SK-N-SH treated with all-trans-retinoic acid at 6 μM for 48 hours (cell line): ENCODE results near the gene RERG.
A peak's percentile ranks its signal among the peaks of the same experiment; 100 is the strongest.

Experiments used
- ATAC-seq: fragments of 200-7000 bp; cut with Tn5 transposase; 3 replicates; pipeline ENCODE4 v1.9.1; 2020; ENCODE audit warnings: mild to moderate bottlenecking, moderate library complexity
- ARNTL ChIP-seq: fragments of 450-650 bp; formaldehyde crosslinking; IDR thresholded peaks from 2 replicates; pipeline ENCODE4 v1.5.0; 2020; ENCODE audit warnings: low read depth, mild to moderate bottlenecking, moderate library complexity, borderline replicate concordance
- BACH2 ChIP-seq: fragments of 250-450 bp; sonication (Bioruptor Pico); IDR thresholded peaks from 2 replicates; pipeline ENCODE4 v1.9.0; 2021; ENCODE audit warnings: mild to moderate bottlenecking, borderline replicate concordance
- CSDC2 ChIP-seq: fragments of 250-450 bp; sonication (Bioruptor Pico); IDR thresholded peaks from 2 replicates; pipeline ENCODE4 v1.5.0; 2020; ENCODE audit warnings: mild to moderate bottlenecking, moderate library complexity
- ESRRG ChIP-seq: fragments of 250-450 bp; sonication (Bioruptor Pico); IDR thresholded peaks from 2 replicates; pipeline ENCODE4 v1.6.1; 2021; ENCODE audit warnings: mild to moderate bottlenecking
- GLIS3 ChIP-seq: fragments of 250-450 bp; sonication (Bioruptor Pico); IDR thresholded peaks from 2 replicates; pipeline ENCODE4 v1.5.0; 2020; ENCODE audit warnings: mild to moderate bottlenecking, moderate library complexity
- ISL1 ChIP-seq: fragments of 250-450 bp; sonication (Bioruptor Pico); IDR thresholded peaks from 2 replicates; pipeline ENCODE4 v2.1.2; 2022; ENCODE audit warnings: mild to moderate bottlenecking, moderate library complexity
- OSR1 ChIP-seq: fragments of 250-450 bp; sonication (Bioruptor Pico); IDR thresholded peaks from 2 replicates; pipeline ENCODE4 v1.8.0; 2022; ENCODE audit warnings: moderate library complexity, mild to moderate bottlenecking, inconsistent platforms
- PPARA ChIP-seq: fragments of 250-450 bp; sonication (Bioruptor Pico); IDR thresholded peaks from 2 replicates; pipeline ENCODE4 v1.5.0; 2020; ENCODE audit warnings: mild to moderate bottlenecking, borderline replicate concordance
- SNAI2 ChIP-seq: fragments of 250-450 bp; sonication (Bioruptor Pico); IDR thresholded peaks from 2 replicates; pipeline ENCODE4 v1.5.0; 2020; ENCODE audit warnings: mild to moderate bottlenecking, moderate library complexity
- TCF4 ChIP-seq: fragments of 250-450 bp; sonication (Bioruptor Pico); IDR thresholded peaks from 2 replicates; pipeline ENCODE4 v1.8.0; 2021; ENCODE audit warnings: mild to moderate bottlenecking, moderate library complexity, borderline replicate concordance
- TOX ChIP-seq: fragments of 250-450 bp; sonication (Bioruptor Pico); IDR thresholded peaks from 2 replicates; pipeline ENCODE4 v1.8.0; 2021; ENCODE audit warnings: mild to moderate bottlenecking, moderate library complexity, borderline replicate concordance
- ZC3H10 ChIP-seq: fragments of 250-450 bp; sonication (Bioruptor Pico); IDR thresholded peaks from 2 replicates; pipeline ENCODE4 v1.5.1; 2021; ENCODE audit warnings: mild to moderate bottlenecking, moderate library complexity
- ZFP3 ChIP-seq: fragments of 250-450 bp; sonication (Bioruptor Pico); IDR thresholded peaks from 2 replicates; pipeline ENCODE4 v1.5.0; 2020; ENCODE audit warnings: mild to moderate bottlenecking, moderate library complexity
- ZFP30 ChIP-seq: fragments of 450-650 bp; formaldehyde crosslinking; IDR thresholded peaks from 2 replicates; pipeline ENCODE4 v1.5.0; 2022; ENCODE audit warnings: mild to moderate bottlenecking, moderate library complexity
- ZNF565 ChIP-seq: fragments of 450-650 bp; formaldehyde crosslinking; conservative IDR thresholded peaks from 2 replicates; pipeline ENCODE4 v1.5.0; 2020; ENCODE audit warnings: low read depth, mild to moderate bottlenecking, moderate library complexity
- ZNF70 ChIP-seq: fragments of 450-650 bp; formaldehyde crosslinking; IDR thresholded peaks from 2 replicates; pipeline ENCODE4 v1.5.0; 2020; ENCODE audit warnings: mild to moderate bottlenecking, moderate library complexity
- ZNF8 ChIP-seq: fragments of 450-650 bp; formaldehyde crosslinking; IDR thresholded peaks from 2 replicates; pipeline ENCODE4 v1.5.0; 2020; ENCODE audit warnings: mild to moderate bottlenecking, moderate library complexity
- TF ChIP-seq, protein P1 (sequence below): fragments of 250-450 bp; sonication (Bioruptor Pico); IDR thresholded peaks from 2 replicates; pipeline ENCODE4 v1.8.0; 2021; ENCODE audit warnings: low read depth, mild to moderate bottlenecking, moderate library complexity, borderline replicate concordance
- TF ChIP-seq, protein P2 (sequence below): fragments of 250-450 bp; sonication (Bioruptor Pico); IDR thresholded peaks from 2 replicates; pipeline ENCODE4 v1.5.1; 2021; ENCODE audit warnings: mild to moderate bottlenecking, moderate library complexity
- TF ChIP-seq, protein P3 (sequence below): fragments of 250-450 bp; sonication (Bioruptor Pico); IDR thresholded peaks from 2 replicates; pipeline ENCODE4 v1.5.1; 2020; ENCODE audit warnings: low read depth, mild to moderate bottlenecking, moderate library complexity
- TF ChIP-seq, protein P4 (sequence below): fragments of 250-450 bp; sonication (Bioruptor Pico); IDR thresholded peaks from 2 replicates; pipeline ENCODE4 v1.5.0; 2020; ENCODE audit warnings: mild to moderate bottlenecking, moderate library complexity
- TF ChIP-seq, protein P5 (sequence below): fragments of 250-450 bp; sonication (Bioruptor Pico); IDR thresholded peaks from 2 replicates; pipeline ENCODE4 v1.8.0; 2020; ENCODE audit warnings: mild to moderate bottlenecking, moderate library complexity, borderline replicate concordance

RERG gene

DNA sequence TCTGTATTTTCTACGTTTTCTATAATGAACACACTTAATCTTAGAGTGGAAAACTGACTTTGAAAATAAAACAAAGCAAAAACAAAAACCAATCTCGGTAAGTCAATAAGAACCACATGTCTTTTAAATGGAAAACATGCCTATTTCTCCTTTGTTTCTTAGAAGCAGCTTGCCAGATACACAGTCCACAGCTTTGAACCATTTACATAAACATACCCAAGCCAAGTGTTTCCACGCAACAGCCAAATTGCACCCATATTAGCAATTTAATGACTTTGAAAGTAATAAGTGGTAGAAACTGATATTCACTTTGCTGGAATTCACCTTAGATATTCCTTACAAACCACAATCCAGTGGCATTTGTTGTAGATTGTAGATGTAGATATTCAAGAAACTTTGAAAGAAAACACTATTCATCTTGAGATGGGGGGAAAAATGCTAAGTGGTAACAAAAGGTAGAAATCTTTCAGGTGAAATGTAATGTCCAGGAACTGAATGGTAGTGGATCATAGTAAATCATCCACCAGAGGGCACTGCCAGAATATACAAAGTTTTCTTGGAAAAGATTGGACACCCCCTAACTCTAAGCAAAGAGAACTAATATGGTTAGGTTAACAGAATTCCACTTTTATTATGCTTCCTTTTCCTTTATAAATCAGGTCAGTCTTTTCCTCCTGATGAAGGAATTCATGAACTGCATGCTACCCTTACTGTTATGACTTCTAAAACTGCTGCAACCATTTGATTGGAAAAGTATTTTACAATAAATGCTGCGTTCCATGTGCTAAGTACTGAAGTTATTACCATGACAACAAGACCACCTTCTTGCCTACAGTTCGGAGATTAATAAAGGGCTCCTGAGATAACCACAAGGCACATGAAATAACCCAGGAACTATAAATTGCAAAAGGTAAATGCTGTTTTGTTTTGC, 69.8 kb downstream of the RERG start:
- TF ChIP-seq SNAI2 (CRISPR knock-in tag) (no peak), ARNTL (CRISPR knock-in tag) (no peak), OSR1 (CRISPR knock-in tag) (no peak), GLIS3 (CRISPR knock-in tag) (no peak), ZC3H10 (CRISPR knock-in tag) (no peak), ZNF565 (no peak), BACH2 (CRISPR knock-in tag) (no peak), ZNF8 (CRISPR knock-in tag) (no peak), TOX (CRISPR knock-in tag) (no peak), ISL1 (CRISPR knock-in tag) (no peak), ZNF70 (no peak)
- TF ChIP-seq, protein P1, sequence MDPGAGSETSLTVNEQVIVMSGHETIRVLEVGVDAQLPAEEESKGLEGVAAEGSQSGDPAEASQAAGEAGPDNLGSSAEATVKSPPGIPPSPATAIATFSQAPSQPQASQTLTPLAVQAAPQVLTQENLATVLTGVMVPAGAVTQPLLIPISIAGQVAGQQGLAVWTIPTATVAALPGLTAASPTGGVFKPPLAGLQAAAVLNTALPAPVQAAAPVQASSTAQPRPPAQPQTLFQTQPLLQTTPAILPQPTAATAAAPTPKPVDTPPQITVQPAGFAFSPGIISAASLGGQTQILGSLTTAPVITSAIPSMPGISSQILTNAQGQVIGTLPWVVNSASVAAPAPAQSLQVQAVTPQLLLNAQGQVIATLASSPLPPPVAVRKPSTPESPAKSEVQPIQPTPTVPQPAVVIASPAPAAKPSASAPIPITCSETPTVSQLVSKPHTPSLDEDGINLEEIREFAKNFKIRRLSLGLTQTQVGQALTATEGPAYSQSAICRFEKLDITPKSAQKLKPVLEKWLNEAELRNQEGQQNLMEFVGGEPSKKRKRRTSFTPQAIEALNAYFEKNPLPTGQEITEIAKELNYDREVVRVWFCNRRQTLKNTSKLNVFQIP (CRISPR knock-in tag) = no peak
- TF ChIP-seq, protein P2, sequence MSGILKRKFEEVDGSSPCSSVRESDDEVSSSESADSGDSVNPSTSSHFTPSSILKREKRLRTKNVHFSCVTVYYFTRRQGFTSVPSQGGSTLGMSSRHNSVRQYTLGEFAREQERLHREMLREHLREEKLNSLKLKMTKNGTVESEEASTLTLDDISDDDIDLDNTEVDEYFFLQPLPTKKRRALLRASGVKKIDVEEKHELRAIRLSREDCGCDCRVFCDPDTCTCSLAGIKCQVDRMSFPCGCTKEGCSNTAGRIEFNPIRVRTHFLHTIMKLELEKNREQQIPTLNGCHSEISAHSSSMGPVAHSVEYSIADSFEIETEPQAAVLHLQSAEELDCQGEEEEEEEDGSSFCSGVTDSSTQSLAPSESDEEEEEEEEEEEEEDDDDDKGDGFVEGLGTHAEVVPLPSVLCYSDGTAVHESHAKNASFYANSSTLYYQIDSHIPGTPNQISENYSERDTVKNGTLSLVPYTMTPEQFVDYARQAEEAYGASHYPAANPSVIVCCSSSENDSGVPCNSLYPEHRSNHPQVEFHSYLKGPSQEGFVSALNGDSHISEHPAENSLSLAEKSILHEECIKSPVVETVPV = no peak
- TF ChIP-seq, protein P3, sequence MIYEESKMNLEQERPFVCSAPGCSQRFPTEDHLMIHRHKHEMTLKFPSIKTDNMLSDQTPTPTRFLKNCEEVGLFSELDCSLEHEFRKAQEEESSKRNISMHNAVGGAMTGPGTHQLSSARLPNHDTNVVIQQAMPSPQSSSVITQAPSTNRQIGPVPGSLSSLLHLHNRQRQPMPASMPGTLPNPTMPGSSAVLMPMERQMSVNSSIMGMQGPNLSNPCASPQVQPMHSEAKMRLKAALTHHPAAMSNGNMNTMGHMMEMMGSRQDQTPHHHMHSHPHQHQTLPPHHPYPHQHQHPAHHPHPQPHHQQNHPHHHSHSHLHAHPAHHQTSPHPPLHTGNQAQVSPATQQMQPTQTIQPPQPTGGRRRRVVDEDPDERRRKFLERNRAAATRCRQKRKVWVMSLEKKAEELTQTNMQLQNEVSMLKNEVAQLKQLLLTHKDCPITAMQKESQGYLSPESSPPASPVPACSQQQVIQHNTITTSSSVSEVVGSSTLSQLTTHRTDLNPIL (CRISPR knock-in tag) = no peak
- ATAC-seq = peak; percentile 74

DNA sequence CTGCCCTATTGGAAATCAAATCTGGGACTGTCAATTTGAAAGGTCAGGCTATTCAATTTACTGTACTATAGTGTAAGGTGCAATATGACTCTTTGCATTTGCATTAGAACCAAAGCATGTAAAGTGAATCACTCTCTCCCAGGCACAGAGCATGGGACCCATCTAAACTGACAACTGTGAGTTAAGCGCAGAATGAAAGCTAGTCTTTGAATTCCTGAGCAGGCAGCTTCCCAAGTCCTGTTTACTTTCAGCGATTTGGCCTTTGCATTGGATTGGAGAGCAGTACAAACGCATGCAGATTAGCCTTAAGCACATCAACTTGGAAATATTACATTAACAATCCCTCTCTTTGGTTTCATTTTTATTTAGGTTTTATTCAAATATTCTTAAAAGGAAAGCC, 74.6 kb downstream of the RERG start:
- TF ChIP-seq ZFP30 (CRISPR knock-in tag) (no peak), BACH2 (CRISPR knock-in tag) (no peak), ZNF70 (no peak), ZC3H10 (CRISPR knock-in tag) (no peak), PPARA (CRISPR knock-in tag) (no peak), ISL1 (CRISPR knock-in tag) (no peak), CSDC2 (CRISPR knock-in tag) (no peak), ARNTL (CRISPR knock-in tag) (no peak), TCF4 (CRISPR knock-in tag) (no peak), ZNF8 (CRISPR knock-in tag) (no peak), ZFP3 (CRISPR knock-in tag) (no peak), SNAI2 (CRISPR knock-in tag) (no peak), OSR1 (CRISPR knock-in tag) (no peak), ESRRG (CRISPR knock-in tag) (no peak), GLIS3 (CRISPR knock-in tag) (no peak), TOX (CRISPR knock-in tag) (no peak)
- TF ChIP-seq, protein P1 (CRISPR knock-in tag) = no peak
- TF ChIP-seq, protein P4, sequence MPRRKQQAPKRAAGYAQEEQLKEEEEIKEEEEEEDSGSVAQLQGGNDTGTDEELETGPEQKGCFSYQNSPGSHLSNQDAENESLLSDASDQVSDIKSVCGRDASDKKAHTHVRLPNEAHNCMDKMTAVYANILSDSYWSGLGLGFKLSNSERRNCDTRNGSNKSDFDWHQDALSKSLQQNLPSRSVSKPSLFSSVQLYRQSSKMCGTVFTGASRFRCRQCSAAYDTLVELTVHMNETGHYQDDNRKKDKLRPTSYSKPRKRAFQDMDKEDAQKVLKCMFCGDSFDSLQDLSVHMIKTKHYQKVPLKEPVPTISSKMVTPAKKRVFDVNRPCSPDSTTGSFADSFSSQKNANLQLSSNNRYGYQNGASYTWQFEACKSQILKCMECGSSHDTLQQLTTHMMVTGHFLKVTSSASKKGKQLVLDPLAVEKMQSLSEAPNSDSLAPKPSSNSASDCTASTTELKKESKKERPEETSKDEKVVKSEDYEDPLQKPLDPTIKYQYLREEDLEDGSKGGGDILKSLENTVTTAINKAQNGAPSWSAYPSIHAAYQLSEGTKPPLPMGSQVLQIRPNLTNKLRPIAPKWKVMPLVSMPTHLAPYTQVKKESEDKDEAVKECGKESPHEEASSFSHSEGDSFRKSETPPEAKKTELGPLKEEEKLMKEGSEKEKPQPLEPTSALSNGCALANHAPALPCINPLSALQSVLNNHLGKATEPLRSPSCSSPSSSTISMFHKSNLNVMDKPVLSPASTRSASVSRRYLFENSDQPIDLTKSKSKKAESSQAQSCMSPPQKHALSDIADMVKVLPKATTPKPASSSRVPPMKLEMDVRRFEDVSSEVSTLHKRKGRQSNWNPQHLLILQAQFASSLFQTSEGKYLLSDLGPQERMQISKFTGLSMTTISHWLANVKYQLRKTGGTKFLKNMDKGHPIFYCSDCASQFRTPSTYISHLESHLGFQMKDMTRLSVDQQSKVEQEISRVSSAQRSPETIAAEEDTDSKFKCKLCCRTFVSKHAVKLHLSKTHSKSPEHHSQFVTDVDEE (CRISPR knock-in tag) = no peak
- TF ChIP-seq, protein P5, sequence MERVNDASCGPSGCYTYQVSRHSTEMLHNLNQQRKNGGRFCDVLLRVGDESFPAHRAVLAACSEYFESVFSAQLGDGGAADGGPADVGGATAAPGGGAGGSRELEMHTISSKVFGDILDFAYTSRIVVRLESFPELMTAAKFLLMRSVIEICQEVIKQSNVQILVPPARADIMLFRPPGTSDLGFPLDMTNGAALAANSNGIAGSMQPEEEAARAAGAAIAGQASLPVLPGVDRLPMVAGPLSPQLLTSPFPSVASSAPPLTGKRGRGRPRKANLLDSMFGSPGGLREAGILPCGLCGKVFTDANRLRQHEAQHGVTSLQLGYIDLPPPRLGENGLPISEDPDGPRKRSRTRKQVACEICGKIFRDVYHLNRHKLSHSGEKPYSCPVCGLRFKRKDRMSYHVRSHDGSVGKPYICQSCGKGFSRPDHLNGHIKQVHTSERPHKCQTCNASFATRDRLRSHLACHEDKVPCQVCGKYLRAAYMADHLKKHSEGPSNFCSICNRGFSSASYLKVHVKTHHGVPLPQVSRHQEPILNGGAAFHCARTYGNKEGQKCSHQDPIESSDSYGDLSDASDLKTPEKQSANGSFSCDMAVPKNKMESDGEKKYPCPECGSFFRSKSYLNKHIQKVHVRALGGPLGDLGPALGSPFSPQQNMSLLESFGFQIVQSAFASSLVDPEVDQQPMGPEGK (CRISPR knock-in tag) = no peak
- TF ChIP-seq, protein P2 = no peak
- ATAC-seq = no peak
